ENCODE measurements around the gene PATJ.

- TF ChIP-seq CTCF (IDR thresholded peaks at IDR 0.05): no peak
- TF ChIP-seq POLR2AphosphoS5 (IDR thresholded peaks at IDR 0.05): no peak
- TF ChIP-seq POLR2A (IDR thresholded peaks at IDR 0.05): no peak
These were observed 342.1 kb downstream of the PATJ start for GRCh38 chr1:62084310-62084890.
